Retina (tissue), 1 donor: Measurements from ENCODE around the gene MYH13.
A peak's percentile ranks its signal among the peaks of the same experiment; 100 is the strongest.
"Not testable (repeated sequence)": the region's sequence is repeated elsewhere in the genome, so short reads cannot be mapped to it uniquely, and the experiment has no call there.

Source experiments
- DNase-seq: peaks from one replicate; pipeline ENCODE4 v3.0.0-alpha.2; 2016

Gene MYH13

DNA sequence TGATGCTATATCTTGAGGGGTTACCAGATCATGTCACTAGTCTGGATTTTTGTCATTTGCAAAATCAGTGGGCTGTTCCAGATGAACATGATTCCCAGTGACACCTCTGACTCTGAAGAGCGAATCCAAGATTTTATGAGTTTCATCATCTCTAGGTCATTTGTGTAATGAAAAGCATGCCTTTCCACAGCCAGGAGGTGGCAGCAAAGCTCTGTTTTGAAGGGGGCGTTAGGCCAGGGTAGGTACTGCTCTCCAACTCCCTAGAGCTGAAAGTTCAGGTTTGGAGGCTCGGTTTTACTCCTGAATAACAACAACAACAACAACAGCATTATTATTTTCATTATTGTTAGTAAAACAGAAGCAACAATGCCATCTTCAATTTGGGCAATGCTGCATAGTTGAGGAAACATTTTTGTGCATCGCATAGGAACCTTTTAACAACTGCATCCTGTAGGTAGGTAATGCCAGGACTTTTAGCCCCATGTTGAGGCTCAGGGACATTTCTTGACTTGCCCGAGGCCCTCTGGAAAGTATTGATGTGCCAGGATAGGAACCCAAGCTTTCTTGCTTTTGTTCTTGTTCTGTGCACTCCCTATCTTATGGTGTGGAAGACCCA lies 77.0 kb downstream of the MYH13 start:
- peak; percentile 25 for DNase-seq

DNA sequence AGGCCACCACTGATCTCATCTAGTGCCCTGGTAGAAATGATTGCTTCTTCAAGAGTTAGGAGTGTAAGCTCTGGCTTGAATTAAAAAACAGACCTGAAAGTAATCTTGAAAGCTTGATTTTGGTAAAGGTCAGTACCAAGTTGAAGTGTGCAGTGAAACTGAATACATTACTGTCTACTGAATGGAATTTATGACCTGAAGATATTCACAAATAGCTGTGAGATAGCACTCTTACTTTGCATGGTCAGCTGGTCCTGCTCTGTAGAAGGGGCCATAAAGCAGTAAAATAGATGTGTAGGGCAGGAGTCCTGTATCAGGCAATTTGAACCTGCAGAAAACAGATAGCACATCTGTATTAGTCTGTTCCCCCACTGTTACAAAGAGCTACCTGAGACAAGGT lies 78.6 kb downstream of the MYH13 start:
- DNase-seq = no peak

DNA sequence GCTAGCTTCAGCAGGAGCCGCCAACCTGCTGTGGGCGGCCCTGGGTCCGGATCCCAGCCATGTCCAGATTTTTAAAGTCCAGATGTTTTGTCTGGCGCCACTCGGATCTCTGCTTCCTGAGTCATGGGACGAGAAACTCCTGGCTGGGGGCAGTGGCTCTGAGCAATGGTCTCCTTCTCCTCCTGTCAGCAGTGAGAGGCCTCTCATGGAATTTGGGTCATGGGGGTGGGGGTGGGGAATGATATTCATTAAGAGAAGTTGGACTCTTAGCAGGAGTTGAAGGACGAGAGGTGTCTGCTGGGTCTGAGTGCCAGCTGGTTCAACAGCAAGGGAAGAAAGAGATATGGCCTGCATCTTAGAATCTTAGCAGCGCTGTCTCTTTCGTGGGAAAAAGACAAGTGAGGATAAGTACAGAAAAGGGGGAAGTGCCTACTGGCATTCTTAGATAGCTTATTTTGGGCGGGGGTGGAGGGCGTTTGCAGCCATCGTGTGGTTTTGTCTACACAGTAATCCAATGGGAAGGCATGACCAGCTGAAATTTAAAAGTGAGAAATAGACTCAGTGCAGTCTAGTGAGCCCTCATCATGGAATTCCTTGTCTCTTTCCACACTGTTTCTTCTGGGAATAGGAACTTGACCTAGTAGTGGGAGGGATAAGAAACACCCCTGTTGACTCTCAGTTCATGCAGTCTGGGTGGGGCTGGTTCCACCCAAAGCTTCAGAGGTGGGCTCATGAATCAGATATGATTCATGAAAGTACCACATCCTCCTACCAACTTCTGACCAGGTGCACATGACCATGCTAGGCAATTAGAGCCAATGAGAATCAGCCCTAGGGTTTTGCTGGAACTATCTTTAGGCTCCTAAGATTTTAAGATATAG lies 80.5 kb downstream of the MYH13 start:
- DNase-seq = peak; percentile 31

DNA sequence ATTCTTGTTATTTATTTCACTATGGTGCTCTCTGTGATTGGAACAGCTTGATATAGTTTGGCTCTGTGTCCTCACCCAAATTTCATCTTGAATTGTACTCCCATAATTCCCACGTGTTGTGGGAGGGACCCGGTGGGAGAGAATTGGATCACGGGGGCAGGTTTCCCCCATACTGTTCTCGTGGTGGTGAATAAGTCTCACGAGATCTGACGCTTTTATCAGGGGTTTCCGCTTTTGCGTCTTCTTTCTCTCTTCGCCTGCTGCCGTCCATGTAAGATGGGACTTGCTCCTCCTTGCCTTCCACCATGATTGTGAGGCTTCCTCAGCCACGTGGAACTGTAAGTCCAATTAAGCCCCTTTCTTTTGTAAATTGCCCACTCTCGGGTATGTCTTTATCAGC lies 81.2 kb downstream of the MYH13 start:
- not testable (repeated sequence) for DNase-seq

DNA sequence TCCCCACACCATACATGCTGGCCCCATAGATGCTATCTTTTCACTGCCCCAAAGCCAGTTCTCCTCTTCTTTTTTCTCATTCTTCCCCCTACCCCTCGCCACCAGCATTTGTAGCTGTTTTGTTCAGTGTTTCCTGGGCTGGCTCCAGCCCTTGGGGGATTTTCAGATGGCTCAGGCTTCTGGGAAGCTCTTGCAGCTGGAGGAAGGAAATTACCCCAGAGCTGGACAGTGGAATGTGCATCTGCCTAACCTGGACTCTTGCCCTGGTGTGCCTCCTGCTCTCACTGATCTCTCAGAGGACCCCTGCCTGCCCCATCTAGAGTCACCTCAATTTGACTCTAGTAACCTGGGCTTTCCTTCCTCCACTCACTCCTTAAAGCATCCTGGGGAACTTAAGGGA lies 82.8 kb downstream of the MYH13 start:
- no peak for DNase-seq

DNA sequence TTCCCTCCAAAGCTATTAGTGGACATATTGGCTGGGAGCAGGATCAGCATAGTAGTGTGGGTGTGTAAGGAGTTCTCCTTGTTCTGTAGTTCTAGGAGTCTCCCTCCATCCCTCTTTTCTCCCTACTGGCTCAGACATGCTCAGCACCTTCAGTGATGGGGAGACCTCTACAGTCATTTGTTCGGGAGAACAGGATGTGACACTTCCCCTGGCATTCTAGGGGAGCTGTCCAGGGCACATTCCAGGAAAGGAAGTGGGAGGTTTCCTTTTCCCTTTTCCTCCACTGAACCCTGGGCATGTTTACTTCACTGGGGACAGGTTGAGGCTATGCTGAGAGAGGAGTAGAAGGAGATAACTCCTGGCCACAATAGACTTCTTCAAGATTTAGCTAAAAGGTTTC lies 86.5 kb downstream of the MYH13 start:
- DNase-seq = no peak

DNA sequence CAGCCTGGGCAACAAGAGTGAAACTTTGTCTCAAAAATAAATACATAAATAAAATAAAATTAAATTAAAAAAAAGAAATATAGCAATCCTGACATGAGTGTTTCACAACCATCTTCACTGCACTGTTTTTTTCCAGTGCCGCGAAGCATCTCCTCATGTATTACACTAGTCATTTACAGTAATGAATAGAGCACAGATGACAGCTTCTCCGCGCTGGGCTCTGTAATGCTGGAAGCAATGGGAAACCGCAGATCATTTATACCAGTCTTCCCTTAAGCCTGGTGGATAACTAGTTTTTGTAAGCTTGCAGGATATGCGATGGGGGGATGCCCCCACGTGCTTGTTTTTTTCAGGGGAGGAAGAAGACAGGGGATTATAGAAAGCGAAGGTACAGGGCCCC lies 86.9 kb downstream of the MYH13 start:
- no peak for DNase-seq

DNA sequence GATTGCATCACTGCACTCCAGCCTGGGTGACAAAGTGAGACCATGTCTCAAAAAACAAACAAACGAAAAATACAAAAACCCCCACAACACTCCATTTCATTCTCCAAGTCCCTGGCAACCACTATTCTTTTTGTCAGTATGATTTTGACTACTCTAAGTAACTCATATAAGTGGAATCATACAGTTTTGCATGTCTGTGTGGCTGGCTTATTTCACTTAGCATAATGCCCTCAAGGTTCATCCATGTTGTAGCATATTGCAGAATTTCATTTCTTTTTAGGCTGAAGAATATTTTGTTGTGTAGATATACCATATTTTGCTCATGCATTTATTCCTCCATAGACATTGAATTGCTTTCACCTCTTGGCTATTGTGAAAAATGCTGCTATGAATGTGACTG lies 92.7 kb downstream of the MYH13 start:
- no peak for DNase-seq

DNA sequence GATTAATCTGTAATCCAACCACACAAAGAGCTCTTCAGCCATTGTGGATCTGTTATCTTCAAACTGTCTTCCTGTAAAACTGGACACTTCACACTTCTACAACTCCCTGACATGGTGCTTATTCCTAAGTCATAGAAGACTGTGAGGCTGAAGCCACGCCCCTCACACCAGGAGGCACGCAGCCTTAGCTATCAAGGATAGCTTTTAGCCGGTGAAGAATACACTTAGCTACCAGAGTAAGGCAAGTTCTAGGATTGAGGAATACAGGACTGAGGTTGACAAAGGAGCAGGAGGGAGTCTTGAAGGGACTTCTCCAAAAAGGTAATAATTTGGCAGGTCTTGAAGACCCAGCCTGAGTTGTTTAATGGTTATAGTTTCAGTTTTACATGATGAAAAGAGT lies 94.6 kb downstream of the MYH13 start:
- no peak for DNase-seq

DNA sequence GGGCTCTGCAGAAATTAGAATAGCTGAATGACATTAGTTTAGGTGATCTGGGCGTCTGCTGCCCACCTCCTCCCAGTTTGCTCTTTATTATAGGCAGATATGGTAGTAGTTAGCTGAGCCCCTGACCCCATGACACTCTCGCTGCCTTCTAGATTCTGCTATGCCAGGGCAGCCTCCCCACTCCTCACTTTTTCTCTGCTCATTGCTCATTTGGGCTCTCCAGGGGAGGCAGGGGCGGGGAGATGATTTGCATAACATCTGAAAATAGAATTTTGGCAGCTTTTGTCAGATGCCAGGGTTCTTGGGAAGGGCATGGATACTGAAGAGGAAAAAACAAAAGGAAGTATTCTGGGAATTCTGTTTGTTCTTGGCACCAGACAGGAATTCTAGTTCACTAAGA lies 96.4 kb downstream of the MYH13 start:
- DNase-seq = no peak

DNA sequence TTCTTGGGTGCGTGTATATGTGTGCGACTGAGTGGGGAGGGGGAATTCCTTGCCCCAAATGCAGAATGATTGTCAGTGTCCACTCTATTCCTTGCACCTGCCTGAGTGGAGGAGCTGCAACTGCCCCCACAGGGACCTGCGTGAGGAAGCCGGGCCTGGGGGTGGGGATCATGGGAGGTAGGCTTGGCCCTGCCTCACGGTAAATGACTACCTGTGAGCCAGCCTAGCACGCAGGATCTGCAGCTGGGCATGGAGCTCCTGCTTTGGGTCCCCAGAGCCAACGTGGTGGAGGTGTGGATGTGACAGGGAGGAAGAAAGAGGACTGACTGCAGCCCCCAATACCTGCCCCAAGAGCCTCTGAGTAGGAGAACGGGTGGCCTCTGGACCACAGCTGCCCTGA lies 97.4 kb downstream of the MYH13 start:
- no peak for DNase-seq

DNA sequence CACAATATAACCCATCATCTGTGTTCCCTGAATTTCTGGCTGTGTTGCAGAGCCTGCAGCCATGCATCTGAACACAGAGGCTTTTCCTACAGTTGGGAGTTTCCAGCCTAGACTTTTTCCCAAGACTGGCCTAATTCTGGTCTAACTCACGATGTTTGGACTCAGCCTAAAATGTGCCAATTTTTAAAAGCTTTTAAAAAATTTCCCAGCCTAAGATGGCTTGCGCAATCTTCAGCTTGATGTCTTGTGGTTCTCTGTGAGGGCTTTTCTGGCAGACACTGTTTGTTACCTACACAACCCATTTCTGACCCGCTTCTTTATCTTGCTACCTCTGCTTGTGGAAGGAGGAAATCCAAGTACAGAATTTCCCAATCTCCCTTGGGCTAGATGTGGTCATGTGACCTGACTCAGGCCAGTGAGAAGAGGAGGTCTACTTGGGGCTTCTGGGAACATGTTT lies 101.7 kb downstream of the MYH13 start:
- no peak for DNase-seq

DNA sequence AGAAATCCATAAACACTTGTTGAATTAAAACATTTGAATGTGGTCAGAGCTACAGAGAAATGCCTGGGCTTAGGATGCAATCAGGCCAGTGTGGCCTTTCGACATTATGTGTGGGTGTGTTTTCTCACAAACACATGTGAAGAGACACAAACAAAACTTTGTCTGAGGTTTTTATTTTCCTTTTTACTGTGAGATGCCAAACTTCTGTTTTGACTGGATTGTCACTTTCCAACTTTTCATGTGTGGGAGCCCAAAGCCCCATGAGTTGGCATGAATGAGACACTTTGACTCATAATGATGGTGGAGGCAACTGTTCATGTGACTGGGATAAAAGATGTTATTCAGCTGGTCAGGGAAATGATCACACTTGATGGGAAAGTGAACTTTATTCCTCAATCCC lies 102.5 kb downstream of the MYH13 start:
- no peak for DNase-seq

DNA sequence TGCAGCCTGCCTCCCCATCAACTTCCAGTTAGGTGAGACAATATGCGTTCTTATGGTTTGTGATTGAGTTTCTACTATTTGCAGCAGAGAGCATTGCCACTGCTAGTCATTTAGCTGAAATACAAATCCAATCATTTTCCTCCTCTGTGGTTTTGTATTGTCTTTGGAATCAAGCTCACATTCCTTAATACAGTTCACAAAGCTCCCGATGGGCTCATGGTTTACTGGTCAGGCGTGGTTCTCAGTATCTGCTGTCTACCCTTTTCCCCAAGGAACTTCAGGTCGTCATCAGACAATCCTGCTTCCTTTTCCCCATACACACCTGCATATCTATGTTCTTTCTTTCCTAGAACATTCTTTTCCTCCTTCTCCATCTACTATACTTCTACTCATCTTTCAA lies 104.8 kb downstream of the MYH13 start:
- DNase-seq = no peak

DNA sequence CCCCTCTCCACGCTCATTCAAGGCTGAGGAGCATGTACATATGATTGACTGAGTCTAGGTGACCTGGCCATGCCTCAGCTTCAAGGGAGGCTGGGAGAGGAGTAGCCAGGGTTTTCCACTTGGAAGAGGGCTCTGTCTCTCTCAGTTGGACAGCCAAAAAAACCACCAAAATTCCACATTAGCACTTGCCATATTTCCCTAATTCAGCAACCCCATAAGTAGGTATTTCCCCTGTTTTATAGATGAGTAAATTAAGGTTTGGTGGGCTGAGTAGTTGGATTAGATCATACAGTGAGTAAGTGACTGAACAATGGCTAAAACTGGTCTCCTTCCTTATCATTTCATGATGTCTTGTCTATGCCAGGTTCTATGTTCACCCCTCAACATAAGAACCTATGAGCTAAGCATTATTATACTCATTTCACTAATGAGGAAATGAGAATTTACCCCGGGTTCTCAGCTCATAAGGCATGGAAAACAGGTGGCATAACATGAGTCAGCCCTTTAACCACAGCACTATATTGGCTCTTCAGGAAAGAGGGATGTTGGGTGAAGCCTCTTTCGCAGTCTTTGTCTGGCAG lies 106.4 kb downstream of the MYH13 start:
- no peak for DNase-seq

DNA sequence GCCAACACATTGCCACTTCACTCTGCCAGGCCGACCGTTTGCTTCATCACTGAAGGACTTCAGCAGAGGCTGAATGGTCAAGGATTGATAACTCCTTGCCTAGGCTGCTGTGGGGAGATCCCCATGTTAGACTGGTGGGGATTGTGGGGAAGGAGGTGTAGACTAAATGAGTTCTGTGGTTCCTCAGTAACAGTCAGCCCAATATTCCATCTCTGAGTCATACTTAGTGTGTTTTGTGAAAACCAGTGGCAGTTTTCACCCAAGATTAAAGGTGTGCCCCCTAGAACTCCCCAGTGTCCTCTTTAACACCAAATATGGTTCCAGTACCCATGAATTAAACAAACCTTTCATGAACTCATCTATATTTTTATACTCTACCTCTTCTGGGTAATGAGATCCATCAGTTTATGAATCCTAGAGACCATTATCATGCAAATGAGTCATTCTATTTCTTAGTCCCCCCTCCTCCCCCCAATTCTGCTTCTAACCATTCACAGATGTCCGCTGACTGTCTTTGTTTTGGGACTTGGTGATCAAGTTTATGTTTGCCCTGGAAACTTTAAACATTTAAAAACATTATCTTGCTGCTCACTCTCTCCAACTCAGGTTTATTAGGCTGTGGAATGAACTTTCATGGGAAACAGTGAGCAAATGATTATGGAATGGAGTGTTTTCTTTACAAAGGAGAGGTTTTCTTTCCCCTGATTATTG lies 107.6 kb downstream of the MYH13 start:
- no peak for DNase-seq

DNA sequence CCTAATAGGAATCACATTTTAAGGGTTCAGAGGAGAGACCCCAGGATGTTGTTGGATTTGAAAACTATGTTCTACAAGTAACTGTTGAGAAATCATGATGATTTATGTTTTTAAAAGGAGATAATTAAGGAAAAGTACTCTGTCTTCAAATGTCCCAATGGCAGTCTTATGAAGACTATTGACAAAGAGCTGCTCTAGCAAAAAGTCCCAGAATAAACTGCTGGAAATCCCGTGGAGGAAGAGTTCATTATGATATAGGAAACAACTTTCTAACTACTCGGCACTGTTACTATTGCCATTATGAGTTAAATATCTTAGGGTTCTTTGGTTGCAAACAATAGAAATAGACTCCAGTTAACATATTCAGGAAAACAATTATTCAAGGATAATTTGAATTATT lies 108.8 kb downstream of the MYH13 start:
- no peak for DNase-seq

DNA sequence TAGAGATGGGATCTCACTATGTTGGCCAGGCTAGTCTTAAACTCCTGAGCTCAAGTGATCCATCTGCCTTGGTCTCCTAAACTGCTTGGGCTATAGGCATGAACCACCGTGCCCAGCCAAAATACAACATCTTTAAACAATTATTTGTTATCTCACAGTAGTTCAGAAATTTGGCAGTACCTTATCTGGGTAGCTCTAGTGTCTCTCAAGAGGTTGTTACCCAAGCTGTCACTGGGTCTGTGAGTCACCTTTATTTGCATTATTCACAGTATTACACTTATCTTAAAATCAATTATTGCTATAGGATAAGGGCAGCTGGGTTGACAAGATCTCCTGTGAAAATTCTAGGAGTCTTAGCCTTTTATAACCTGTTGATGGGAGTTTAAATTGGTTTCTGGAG lies 110.4 kb downstream of the MYH13 start:
- DNase-seq = no peak

DNA sequence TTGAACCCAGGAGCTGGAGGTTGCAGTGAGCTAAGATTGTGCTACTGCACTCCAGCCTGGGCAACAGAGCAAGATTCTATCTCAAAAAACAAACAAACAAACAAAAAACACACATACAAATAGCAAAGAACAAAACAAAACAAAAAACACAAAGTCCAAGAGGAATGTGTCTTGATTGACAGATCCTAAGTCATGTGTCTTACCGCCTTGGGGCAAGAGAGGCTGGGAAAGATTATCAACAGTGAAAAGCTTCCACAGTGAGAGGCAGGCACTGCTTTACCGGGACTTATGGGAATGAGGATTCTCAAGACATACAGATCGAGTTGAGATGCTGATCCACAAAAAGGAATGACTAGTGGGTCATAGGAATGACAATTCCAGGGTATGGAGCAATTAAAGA lies 111.7 kb downstream of the MYH13 start:
- no peak for DNase-seq

DNA sequence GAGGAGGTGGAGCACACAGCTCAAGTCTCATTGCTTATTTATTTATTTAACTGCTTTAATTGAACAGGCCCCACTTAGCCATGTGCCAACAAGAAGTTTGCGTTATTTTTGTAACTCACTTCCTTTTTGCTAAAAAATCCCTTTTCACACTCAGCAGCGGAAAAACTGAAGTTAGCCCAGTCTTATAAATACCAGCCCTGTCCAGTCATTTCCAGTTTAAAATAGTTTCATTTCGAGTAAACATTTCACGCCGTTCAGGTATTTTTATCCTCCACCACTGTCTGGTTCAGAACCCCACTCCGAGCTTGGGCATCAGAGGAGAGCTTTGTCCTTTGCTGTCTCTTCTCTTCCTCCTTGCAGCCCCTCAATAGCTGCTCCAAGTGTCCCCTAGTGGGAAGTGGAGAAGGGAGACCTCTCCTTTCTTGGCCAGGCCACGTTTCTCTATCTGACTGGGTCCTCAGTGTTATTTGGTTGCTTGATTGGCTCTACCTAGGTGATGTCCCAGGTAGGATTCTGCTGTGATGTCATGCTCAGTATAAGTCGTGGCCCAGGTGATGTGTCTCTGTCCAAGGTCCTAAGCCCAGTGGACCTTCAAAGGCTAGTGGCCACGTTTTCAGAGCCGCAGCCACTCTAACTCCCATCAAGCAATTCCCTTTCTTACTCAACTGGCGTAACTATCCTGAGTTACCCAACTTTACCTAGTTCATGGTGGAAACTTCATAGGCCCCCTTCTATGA lies 121.4 kb downstream of the MYH13 start:
- DNase-seq = no peak
